Measurements from ENCODE around the gene PLOD1. TPM values are rescaled to one million over a fixed set of nuclear protein-coding genes. Genes with fewer than 3 reads are reported as not detected.

PLOD1 gene
- total RNA-seq, 1 experiment from 2014 or later = 80.2 TPM

- no peak overlapping the region for H3K4me3 Mint-ChIP-seq (ENCODE audit: low read depth, unreplicated experiment)
- H3K27ac Mint-ChIP-seq (ENCODE audit: unreplicated experiment) = no peak overlapping the region
- CTCF ChIA-PET = no interaction called here
- TF ChIP-seq CTCF (IDR thresholded peaks at IDR 0.05; ENCODE audit: unreplicated experiment) = no peak
- intact Hi-C loops (cut with micrococcal nuclease; ENCODE audit: unreplicated experiment) = no loop called here
- no peaks in the 10 kb centered on the region for H3K9me3 Mint-ChIP-seq (ENCODE audit: low read depth, unreplicated experiment)
- DNase-seq = no peak
- no TSS peak for BruUV-seq (replicated peaks)
- H3K4me1 Mint-ChIP-seq (ENCODE audit: low read depth, unreplicated experiment) = no peaks in the 10 kb centered on the region
- H3K27me3 Mint-ChIP-seq (ENCODE audit: unreplicated experiment) = no peaks in the 10 kb centered on the region
- H3K36me3 Mint-ChIP-seq (ENCODE audit: insufficient read depth, unreplicated experiment) = peaks cover 24% of the 10 kb centered on the region
These were observed 22.9 kb downstream of the PLOD1 start for GRCh38 chr1:11957398-11957797.

DNA sequence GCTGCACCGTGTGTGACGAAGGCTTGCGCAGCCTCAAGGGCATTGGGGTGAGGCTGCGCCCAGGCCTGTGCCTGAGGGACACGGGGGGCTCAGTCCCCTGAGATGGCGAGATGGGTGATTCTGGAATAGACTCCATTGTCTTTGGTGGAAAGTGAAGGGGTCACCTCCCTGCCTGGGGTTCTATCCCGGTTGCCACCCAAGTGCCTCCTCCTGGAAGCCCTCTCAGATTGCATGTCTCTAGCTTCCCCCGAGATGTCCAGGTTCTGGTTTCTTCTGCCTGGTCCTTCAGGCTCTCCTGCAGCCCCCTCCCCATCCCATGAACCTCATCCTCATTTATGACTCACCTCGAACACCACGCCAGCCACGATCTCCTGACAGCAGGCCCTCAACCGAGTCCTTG, 23.4 kb downstream of the PLOD1 start:
- no peak for TF ChIP-seq CTCF (IDR thresholded peaks at IDR 0.05; ENCODE audit: unreplicated experiment)
- BruUV-seq (replicated peaks) = no TSS peak
- H3K4me1 Mint-ChIP-seq (ENCODE audit: low read depth, unreplicated experiment) = no peaks in the 10 kb centered on the region
- no peak overlapping the region for H3K4me3 Mint-ChIP-seq (ENCODE audit: low read depth, unreplicated experiment)
- H3K9me3 Mint-ChIP-seq (ENCODE audit: low read depth, unreplicated experiment) = no peaks in the 10 kb centered on the region
- H3K27me3 Mint-ChIP-seq (ENCODE audit: unreplicated experiment) = no peaks in the 10 kb centered on the region
- no peak overlapping the region for H3K27ac Mint-ChIP-seq (ENCODE audit: unreplicated experiment)
- CTCF ChIA-PET = no interaction called here
- no peak for DNase-seq
- peaks cover 21% of the 10 kb centered on the region for H3K36me3 Mint-ChIP-seq (ENCODE audit: insufficient read depth, unreplicated experiment)
- intact Hi-C loops (cut with micrococcal nuclease; ENCODE audit: unreplicated experiment) = no loop called here

- BruUV-seq (replicated peaks) = no TSS peak
- H3K9me3 Mint-ChIP-seq (ENCODE audit: low read depth, unreplicated experiment) = no peaks in the 10 kb centered on the region
- no peaks in the 10 kb centered on the region for H3K4me1 Mint-ChIP-seq (ENCODE audit: low read depth, unreplicated experiment)
- peaks cover 16% of the 10 kb centered on the region for H3K36me3 Mint-ChIP-seq (ENCODE audit: insufficient read depth, unreplicated experiment)
- no peak for DNase-seq
- CTCF ChIA-PET = no interaction called here
- intact Hi-C loops (cut with micrococcal nuclease; ENCODE audit: unreplicated experiment) = no loop called here
- no peaks in the 10 kb centered on the region for H3K27me3 Mint-ChIP-seq (ENCODE audit: unreplicated experiment)
- no peak overlapping the region for H3K27ac Mint-ChIP-seq (ENCODE audit: unreplicated experiment)
- H3K4me3 Mint-ChIP-seq (ENCODE audit: low read depth, unreplicated experiment) = no peak overlapping the region
- TF ChIP-seq CTCF (IDR thresholded peaks at IDR 0.05; ENCODE audit: unreplicated experiment) = no peak
These were observed 25.8 kb downstream of the PLOD1 start for GRCh38 chr1:11960276-11960675.

DNA sequence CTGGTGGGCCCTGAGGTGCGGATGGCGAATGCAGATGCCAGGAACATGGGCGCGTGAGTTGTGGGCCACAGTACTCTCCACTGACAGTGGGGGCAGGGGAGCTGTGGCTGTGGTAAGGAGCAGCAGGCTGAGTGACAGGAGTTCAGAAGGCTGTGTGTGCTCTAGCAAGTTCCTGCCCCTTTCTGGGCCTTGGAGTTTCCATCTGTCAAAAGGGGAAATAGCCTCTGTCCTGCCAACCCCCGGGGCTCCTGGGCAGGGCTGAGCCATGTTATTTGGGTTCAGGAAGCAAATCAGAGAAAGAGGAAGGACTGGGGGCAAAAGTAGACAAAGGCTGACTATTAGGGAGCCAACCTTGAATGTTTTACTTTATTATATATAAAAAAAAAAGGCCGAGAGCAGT, 26.2 kb downstream of the PLOD1 start:
- H3K4me1 Mint-ChIP-seq (ENCODE audit: low read depth, unreplicated experiment) = no peaks in the 10 kb centered on the region
- no TSS peak for BruUV-seq (replicated peaks)
- no peaks in the 10 kb centered on the region for H3K27me3 Mint-ChIP-seq (ENCODE audit: unreplicated experiment)
- CTCF ChIA-PET = no interaction called here
- H3K27ac Mint-ChIP-seq (ENCODE audit: unreplicated experiment) = no peak overlapping the region
- H3K9me3 Mint-ChIP-seq (ENCODE audit: low read depth, unreplicated experiment) = no peaks in the 10 kb centered on the region
- H3K36me3 Mint-ChIP-seq (ENCODE audit: insufficient read depth, unreplicated experiment) = peaks cover 16% of the 10 kb centered on the region
- DNase-seq = no peak
- no peak overlapping the region for H3K4me3 Mint-ChIP-seq (ENCODE audit: low read depth, unreplicated experiment)
- TF ChIP-seq CTCF (IDR thresholded peaks at IDR 0.05; ENCODE audit: unreplicated experiment) = no peak
- intact Hi-C loops (cut with micrococcal nuclease; ENCODE audit: unreplicated experiment) = no loop called here

GRCh38 chr1:11961230-11961629, 26.7 kb downstream of the PLOD1 start:
- CTCF ChIA-PET = no interaction called here
- no peaks in the 10 kb centered on the region for H3K4me1 Mint-ChIP-seq (ENCODE audit: low read depth, unreplicated experiment)
- no peaks in the 10 kb centered on the region for H3K9me3 Mint-ChIP-seq (ENCODE audit: low read depth, unreplicated experiment)
- no peak overlapping the region for H3K4me3 Mint-ChIP-seq (ENCODE audit: low read depth, unreplicated experiment)
- no peaks in the 10 kb centered on the region for H3K27me3 Mint-ChIP-seq (ENCODE audit: unreplicated experiment)
- no peak for TF ChIP-seq CTCF (IDR thresholded peaks at IDR 0.05; ENCODE audit: unreplicated experiment)
- peaks cover 16% of the 10 kb centered on the region for H3K36me3 Mint-ChIP-seq (ENCODE audit: insufficient read depth, unreplicated experiment)
- intact Hi-C loops (cut with micrococcal nuclease; ENCODE audit: unreplicated experiment) = no loop called here
- no peak overlapping the region for H3K27ac Mint-ChIP-seq (ENCODE audit: unreplicated experiment)
- no TSS peak for BruUV-seq (replicated peaks)
- DNase-seq = no peak
